ENCODE measurements around the gene JAM3.

Gene JAM3

GRCh38 chr11:134125507-134125906, 56.6 kb downstream of the JAM3 start:
- no peak overlapping the region for H3K4me3 ChIP-seq (ENCODE audit: low read depth, low read length)
- DNase-seq (ENCODE audit: low read depth) = no peak
- TF ChIP-seq CTCF (IDR thresholded peaks at IDR 0.05; ENCODE audit: low read depth, low read length, missing control alignments) = no peak

- no peak overlapping the region for H3K4me3 ChIP-seq (ENCODE audit: low read depth, low read length)
- no peak for DNase-seq (ENCODE audit: low read depth)
- TF ChIP-seq CTCF (IDR thresholded peaks at IDR 0.05; ENCODE audit: low read depth, low read length, missing control alignments) = no peak
These were observed 57.4 kb downstream of the JAM3 start for GRCh38 chr11:134126217-134126822.

- no peak for DNase-seq (ENCODE audit: low read depth)
- no peak overlapping the region for H3K4me3 ChIP-seq (ENCODE audit: low read depth, low read length)
- TF ChIP-seq CTCF (IDR thresholded peaks at IDR 0.05; ENCODE audit: low read depth, low read length, missing control alignments) = no peak
These were observed 62.9 kb downstream of the JAM3 start for GRCh38 chr11:134131628-134132244.

GRCh38 chr11:134132808-134133207, 63.9 kb downstream of the JAM3 start:
- no peak overlapping the region for H3K4me3 ChIP-seq (ENCODE audit: low read depth, low read length)
- no peak for DNase-seq (ENCODE audit: low read depth)
- TF ChIP-seq CTCF (IDR thresholded peaks at IDR 0.05; ENCODE audit: low read depth, low read length, missing control alignments) = no peak

GRCh38 chr11:134134167-134134566, 65.3 kb downstream of the JAM3 start:
- no peak overlapping the region for H3K4me3 ChIP-seq (ENCODE audit: low read depth, low read length)
- DNase-seq (ENCODE audit: low read depth) = no peak
- TF ChIP-seq CTCF (IDR thresholded peaks at IDR 0.05; ENCODE audit: low read depth, low read length, missing control alignments) = no peak

- DNase-seq (ENCODE audit: low read depth) = no peak
- no peak for TF ChIP-seq CTCF (IDR thresholded peaks at IDR 0.05; ENCODE audit: low read depth, low read length, missing control alignments)
- H3K4me3 ChIP-seq (ENCODE audit: low read depth, low read length) = no peak overlapping the region
These were observed 69.5 kb downstream of the JAM3 start for GRCh38 chr11:134138376-134138775.
